HG02588 (cell line): Measurements from ENCODE around the gene APOL1.
"Not testable (repeated sequence)": the region's sequence is repeated elsewhere in the genome, so short reads cannot be mapped to it uniquely, and the experiment has no call there.

Experiments
- ATAC-seq: cut with Tn5 transposase; IDR thresholded peaks from one replicate; pipeline ENCODE4 v1.9.1; 2021; ENCODE audit warnings: mild to moderate bottlenecking, moderate library complexity; ENCODE audit not compliant: unreplicated experiment

APOL1 gene

DNA sequence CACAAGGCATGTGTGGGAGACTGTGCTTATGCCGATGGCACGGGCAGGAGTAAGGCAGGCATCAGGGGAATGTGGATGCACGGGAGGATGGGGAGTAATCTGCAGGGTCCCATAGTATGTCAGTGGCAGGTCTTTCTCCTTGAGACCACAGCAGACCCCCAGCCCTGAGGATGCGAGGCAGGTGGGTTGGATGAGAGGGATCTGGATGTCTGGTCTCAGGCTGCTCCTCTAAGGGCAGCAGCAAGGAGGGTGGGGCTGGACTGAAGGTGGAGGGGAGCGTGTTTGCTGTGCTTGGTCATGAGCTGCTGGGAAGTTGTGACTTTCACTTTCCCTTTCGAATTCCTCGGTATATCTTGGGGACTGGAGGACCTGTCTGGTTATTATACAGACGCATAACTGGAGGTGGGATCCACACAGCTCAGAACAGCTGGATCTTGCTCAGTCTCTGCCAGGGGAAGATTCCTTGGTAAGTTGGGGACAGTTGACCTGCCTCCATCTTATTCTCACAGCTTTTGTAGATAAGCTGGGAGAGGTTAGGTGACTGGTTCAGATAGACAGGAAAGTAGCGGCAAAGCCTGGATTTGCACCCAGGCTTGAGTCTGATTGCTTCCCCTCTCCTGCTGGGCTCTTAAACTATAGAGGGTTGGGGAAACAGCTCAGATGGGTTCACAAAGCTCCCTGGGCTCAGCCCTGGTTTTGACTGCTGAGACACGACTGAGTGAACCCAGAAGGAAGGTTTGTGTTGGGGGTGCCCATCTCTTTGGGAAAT lies at the start of gene APOL1:
TSS of gene APOL1 (plus strand) at position 380 of the 769 bp plus-strand sequence. CDS start 1,823 bp downstream, outside the sequence.
- ATAC-seq, result no peak

- not testable (repeated sequence) for ATAC-seq
These were observed 49.5 kb upstream of the APOL1 start for GRCh38 chr22:36203441-36203840.

- no peak for ATAC-seq
These were observed 48.8 kb upstream of the APOL1 start for GRCh38 chr22:36204001-36204631.

DNA sequence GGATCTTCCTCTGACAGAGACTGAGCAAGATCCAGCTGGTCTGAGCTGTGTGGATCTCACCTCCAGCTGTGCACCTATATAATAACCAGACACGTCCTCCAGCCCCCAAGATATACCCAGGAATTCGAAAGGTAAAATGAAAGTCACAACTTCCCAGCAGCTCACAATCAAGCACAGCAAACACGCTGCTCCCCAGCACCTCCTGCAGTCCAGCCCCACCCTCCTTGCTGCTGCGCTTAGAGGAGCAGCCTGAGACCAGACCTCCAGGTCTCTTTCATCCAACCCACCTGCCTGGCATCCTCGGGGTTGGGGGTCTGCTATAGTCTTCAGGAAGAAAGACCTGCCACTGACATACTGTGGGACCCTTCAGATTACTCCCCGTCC lies 48.3 kb upstream of the APOL1 start:
- ATAC-seq, result no peak

- ATAC-seq, result not testable (repeated sequence)
These were observed 47.4 kb upstream of the APOL1 start for GRCh38 chr22:36205573-36205972.

- no peak for ATAC-seq
These were observed 46.7 kb upstream of the APOL1 start for GRCh38 chr22:36206255-36206654.

GRCh38 chr22:36208162-36208765 lies 44.7 kb upstream of the APOL1 start:
- ATAC-seq, result no peak

DNA sequence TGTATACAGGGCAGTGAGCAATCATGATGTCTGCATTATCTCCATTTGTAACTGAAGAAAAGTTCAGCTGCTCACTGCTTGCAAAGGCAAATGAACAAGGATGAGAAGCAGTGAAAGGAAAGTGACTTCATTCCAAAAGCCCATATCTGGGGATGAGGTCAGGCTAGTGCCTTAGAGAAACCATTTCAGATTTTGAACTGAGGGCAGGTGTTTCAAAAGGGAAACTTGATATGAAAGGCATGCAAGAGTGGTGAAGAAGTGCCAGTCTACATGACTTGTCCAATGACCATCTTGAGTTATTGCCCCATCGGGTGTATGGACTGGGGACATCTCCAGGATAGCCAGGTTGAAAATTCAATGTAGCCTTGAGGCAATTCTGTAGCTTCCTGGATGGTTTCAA lies 44.0 kb upstream of the APOL1 start:
- ATAC-seq, result no peak

DNA sequence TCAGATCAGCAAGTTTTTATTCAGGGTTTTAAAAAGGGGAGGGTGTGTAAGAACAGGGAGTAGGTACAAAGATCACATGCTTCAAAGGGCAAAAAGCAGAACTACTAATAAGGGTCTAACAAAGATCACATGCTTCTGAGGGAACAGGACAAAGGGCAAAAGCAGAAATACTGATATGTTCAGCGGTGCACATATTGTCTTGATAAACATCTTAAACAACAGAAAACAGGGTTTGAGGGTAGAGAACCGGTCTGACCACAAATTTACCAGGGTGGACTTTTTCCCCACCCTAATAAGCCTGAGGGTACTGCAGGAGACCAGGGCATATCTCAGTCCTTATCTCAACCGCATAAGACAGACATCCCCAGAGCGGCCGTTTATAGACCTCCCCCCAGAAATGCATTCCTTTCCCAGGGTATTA lies 43.4 kb upstream of the APOL1 start:
- ATAC-seq, result not testable (repeated sequence)

DNA sequence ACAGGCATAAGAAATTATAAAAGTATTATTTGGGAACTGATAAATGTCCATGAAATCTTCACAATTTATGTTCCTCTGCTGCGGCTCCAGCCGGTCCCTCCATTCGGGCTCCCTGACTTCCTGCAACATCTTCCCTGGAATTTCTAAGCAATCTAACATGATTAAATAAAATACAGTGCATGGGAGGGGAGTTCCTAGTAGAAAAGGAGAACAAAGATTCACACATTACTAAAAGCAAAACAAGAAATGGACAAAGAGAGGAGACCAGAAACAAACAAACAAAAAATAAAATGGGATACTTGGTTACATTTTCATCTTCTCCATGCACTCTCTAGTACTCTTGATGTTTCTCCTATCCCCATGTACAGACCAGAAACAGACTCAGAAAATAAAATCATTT lies 42.7 kb upstream of the APOL1 start:
- no peak for ATAC-seq

DNA sequence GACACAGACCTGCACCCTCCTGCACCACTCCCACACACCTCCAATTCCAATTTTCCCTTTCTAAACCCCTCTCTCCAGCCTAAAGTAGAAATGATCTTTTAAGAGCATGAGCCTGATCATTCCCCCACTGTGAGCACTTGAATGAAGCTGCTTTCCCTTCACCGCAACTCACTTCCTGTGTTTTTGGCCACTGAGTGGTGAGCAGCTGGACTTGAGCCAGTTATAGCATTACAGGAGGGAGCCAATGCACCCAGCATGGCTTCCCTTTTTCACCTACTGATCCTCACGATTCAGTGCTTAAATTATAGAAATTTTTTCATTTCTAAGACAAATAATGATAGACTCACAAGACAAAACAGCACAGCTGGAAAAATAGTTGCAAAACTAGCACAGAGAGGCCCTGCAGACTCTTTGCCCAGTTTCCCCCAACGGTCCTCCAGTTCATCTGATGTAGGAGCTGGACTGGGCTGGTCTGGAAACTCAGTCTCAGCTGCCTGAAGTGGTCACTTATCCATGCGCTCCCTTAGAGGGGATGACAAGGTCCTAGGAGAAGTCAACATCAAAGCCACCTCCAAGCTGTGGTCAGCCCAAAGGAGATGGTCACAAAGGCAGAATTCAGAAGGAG lies 41.6 kb upstream of the APOL1 start:
- ATAC-seq, result no peak

DNA sequence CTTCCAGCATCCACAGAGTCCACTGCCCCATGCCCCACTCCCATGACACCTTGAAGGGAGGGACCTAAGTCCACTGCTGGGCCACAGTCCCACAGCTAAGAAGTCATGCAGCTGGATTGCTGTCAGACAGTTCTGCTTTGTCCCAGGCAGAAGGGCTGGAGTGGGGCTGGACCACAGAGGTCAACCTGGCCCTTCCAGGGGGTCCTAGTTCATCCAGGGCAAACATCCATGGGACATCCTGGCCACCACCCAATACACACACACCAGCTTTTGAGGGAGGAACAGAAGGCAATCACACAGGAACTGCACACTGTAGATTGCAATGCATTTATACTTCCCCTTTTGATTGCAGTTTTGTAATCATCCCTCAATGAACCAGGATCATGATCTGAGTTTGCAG lies 40.0 kb upstream of the APOL1 start:
- no peak for ATAC-seq

- ATAC-seq, result no peak
These were observed 39.3 kb upstream of the APOL1 start for GRCh38 chr22:36213586-36213985.

GRCh38 chr22:36215981-36216380 lies 37.0 kb upstream of the APOL1 start:
- ATAC-seq, result no peak

GRCh38 chr22:36218648-36219193 lies 34.2 kb upstream of the APOL1 start:
- no peak for ATAC-seq

GRCh38 chr22:36220451-36220921 lies 32.4 kb upstream of the APOL1 start:
- no peak for ATAC-seq

DNA sequence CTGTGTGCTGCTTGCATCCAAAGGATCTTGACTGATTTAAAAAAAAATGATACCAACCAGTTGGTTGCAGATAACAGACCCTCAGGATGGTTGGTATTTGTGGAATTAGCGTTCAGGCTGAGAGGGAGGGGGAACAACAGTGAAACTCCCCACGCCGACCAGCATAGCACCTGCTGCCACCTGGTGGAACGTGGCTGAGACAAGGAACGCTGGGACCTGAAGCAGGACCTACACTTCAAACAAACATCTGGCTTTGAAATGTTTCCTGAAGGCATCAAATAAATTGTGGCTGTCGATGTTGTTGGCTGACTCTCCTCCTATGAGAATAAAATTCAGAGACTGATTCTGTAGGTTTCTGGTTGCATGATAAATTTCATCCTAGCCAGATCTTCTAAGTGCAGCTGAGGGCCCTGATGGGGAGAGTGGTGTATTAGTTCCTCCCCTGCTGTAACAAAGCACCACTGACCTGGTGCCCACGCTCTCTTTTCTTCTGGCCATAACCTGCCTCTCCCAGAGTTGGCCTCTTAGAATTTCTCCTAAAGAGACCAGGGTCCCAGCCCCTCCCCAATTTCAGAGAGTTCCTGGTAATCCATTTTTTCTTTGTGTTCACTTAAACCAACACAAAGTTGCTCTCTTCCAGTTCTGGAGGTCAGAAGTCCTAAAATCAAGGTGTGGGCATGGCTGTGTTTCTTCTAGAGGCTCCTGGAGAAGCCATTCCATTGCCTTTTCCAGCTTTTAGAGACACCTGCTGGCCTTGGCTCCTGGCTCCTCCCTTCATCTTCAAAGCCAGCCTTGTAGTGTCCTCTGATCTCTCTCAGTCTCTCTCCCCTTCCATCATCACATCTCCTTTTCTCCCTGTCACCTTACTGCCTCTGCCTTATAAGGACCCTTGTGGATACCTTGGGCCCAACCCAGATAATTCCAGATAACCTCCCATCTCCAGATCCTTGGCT lies 30.9 kb upstream of the APOL1 start:
- no peak for ATAC-seq

DNA sequence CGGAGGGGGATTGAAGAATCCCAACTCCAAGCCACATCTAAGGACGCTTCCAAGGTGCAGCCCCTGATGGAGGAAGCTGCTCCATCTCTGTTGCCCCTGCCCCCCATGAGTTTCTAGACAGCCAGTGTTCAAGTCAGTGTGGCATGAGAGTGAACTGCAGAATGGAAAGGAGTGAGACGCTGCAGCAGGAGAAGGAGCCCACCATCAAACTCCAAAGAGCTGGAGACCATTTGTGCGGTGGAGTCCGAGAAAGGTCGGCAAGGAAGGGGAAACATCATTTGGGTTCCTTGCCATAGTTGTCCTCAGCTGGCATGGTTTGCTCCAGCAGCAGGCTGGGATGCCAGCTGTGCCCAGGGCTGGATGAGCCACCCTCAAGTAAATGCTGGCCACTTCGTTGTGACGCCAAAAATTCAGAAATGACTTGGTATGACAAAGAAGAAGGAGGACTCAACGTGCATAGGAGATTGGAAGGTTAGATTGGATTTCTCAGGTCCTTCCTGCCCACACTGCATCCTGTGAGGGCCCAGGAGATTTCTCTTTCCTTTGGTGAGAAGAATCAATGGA lies 30.0 kb upstream of the APOL1 start:
- no peak for ATAC-seq

GRCh38 chr22:36223504-36223903 lies 29.4 kb upstream of the APOL1 start:
- ATAC-seq, result no peak

DNA sequence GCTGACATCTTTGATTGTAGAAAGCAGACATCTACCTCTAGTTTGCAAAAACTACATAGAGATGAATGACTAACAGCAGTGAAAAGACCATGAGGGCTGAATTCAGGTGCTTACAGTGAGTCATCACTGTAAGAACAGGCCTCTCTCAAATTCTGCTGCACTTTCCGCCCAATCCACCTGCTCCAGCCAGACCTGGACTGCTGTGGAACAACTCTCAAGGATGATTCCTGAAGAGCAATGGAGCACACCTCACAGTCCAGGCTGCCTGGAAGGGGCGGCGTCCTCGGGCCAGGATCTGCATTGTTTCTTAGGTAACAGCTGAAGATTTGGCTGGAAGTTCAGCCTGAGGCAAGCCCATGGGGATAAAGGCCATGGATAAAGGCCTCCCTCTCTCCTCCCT lies 28.7 kb upstream of the APOL1 start:
- ATAC-seq, result no peak
